ENCODE data around the gene CHIC2. TPM values are rescaled to one million over a fixed set of nuclear protein-coding genes. Genes with fewer than 3 reads are reported as not detected.
"Not testable (repeated sequence)": the region's sequence is repeated elsewhere in the genome, so short reads cannot be mapped to it uniquely, and the experiment has no call there.

CHIC2 gene
- total RNA-seq, 1 donor, result 74.3 TPM

GRCh38 chr4:54050214-54050904, 14.0 kb downstream of the CHIC2 start:
- no peak for TF ChIP-seq CTCF (IDR thresholded peaks at IDR 0.05; ENCODE audit: insufficient read depth, low read depth, low read length)
- no peak overlapping the region for H3K4me3 ChIP-seq (ENCODE audit: low read depth, low read length)
- DNase-seq (ENCODE audit: low read depth), result peak; percentile 62

- not testable (repeated sequence) for DNase-seq (ENCODE audit: low read depth); H3K4me3 ChIP-seq (ENCODE audit: low read depth, low read length)
Observed at GRCh38 chr4:54043630-54044029, 20.8 kb downstream of the CHIC2 start.

- DNase-seq (ENCODE audit: low read depth), result no peak
- no peak overlapping the region for H3K4me3 ChIP-seq (ENCODE audit: low read depth, low read length)
- no peak for TF ChIP-seq CTCF (IDR thresholded peaks at IDR 0.05; ENCODE audit: insufficient read depth, low read depth, low read length)
Observed at GRCh38 chr4:54041933-54042332, 22.5 kb downstream of the CHIC2 start.

GRCh38 chr4:54041100-54041499, 23.3 kb downstream of the CHIC2 start:
- TF ChIP-seq CTCF (IDR thresholded peaks at IDR 0.05; ENCODE audit: insufficient read depth, low read depth, low read length), result no peak
- no peak overlapping the region for H3K4me3 ChIP-seq (ENCODE audit: low read depth, low read length)
- DNase-seq (ENCODE audit: low read depth), result no peak

GRCh38 chr4:54038056-54038455, 26.3 kb downstream of the CHIC2 start:
- TF ChIP-seq CTCF (IDR thresholded peaks at IDR 0.05; ENCODE audit: insufficient read depth, low read depth, low read length), result no peak
- no peak for DNase-seq (ENCODE audit: low read depth)
- no peak overlapping the region for H3K4me3 ChIP-seq (ENCODE audit: low read depth, low read length)

- TF ChIP-seq CTCF (IDR thresholded peaks at IDR 0.05; ENCODE audit: insufficient read depth, low read depth, low read length), result no peak
- DNase-seq (ENCODE audit: low read depth), result no peak
- H3K4me3 ChIP-seq (ENCODE audit: low read depth, low read length), result no peak overlapping the region
Observed at GRCh38 chr4:54036184-54036583, 28.2 kb downstream of the CHIC2 start.

GRCh38 chr4:54032558-54033135, 31.8 kb downstream of the CHIC2 start:
- no peak for TF ChIP-seq CTCF (IDR thresholded peaks at IDR 0.05; ENCODE audit: insufficient read depth, low read depth, low read length)
- no peak for DNase-seq (ENCODE audit: low read depth)
- no peak overlapping the region for H3K4me3 ChIP-seq (ENCODE audit: low read depth, low read length)

Measured in fibroblast of villous mesenchyme (primary cell).